Activated T-cell treated with anti-CD3 and anti-CD28 coated beads, Interleukin-2, amount 50 U/mL, for 24 hours (primary cell): Measurements from ENCODE around the gene MINK1.

Experiments
- DNase-seq: peaks from one replicate; pipeline ENCODE4 v3.0.0-alpha.2; 2020
- H3K27ac Mint-ChIP-seq: 2 replicates; pipeline ENCODE4 v1.8.0; 2020; ENCODE audit warnings: mild to moderate bottlenecking, mixed read lengths
- H3K27me3 Mint-ChIP-seq: 2 replicates; pipeline ENCODE4 v1.8.0; 2020; ENCODE audit warnings: mixed read lengths
- H3K36me3 Mint-ChIP-seq: 2 replicates; pipeline ENCODE4 v1.8.0; 2020; ENCODE audit warnings: low read depth, mixed read lengths
- H3K4me1 Mint-ChIP-seq: 2 replicates; pipeline ENCODE4 v1.8.0; 2020; ENCODE audit warnings: low read depth, mixed read lengths
- H3K4me3 Mint-ChIP-seq: 2 replicates; pipeline ENCODE4 v1.8.0; 2020; ENCODE audit warnings: mild to moderate bottlenecking, moderate library complexity, mixed read lengths
- H3K9me3 Mint-ChIP-seq: 2 replicates; pipeline ENCODE4 v1.8.0; 2020; ENCODE audit warnings: mixed read lengths

The MINK1 gene

DNA sequence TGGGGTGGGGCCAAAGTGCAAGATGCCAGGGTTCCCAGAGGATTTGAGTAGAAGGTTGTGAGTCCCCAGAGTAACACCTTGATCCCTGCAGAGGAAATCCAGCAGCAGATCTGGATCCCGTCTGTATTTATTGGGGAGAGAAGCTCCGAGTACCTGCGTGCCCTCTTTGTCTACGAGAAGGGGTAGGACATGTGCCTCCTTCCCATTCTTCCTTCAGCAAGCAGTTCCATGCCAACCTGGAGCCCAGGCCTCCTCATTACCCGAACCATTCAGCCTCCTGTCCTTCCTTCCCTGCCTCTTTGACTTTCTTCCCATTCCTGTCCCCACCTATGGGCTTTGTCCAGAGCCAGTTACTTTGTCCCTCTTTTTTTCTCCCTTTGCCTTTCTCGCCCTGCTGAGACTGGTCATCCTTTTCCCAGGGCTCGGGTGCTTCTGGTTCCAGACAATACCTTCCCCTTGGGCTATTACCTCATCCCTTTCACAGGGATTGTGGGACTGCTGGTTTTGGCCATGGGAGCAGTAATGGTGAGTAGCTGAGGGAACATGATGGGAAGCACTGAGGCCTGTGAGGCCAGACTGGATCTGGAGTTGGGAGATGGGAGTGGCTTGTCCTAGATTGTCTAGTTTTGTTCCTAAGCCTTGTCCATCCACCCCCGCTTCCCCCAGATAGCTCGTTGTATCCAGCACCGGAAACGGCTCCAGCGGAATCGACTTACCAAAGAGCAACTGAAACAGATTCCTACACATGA lies 109.8 kb downstream of the MINK1 start:
- Mint-ChIP-seq H3K4me1 (peaks cover 65% of the 10 kb centered on the region), H3K9me3 (no peaks in the 10 kb centered on the region), H3K27me3 (no peaks in the 10 kb centered on the region), H3K27ac (peak overlapping the region; percentile 98), H3K36me3 (peaks cover 94% of the 10 kb centered on the region), H3K4me3 (peak overlapping the region; percentile 94)
- no peak for DNase-seq

DNA sequence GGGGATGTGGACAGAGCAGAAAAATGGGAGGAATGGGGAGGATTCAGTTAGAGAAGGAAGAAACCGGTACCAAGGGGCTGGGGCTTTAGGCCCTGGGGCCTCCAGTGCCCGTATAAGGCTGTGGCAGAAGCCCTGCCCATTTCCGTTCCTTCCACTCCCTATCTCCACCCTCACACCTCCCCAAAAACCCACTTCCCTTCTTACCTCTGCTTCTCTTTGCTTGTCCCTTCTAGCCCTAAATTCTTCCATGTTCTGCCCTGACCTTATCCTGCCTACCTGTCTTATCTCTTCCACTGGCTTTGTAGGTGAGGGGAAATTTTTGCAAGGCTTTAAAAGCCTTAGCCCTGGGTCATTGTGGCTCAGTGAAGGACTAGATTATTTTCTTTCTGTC lies 111.0 kb downstream of the MINK1 start:
- DNase-seq, result no peak
- no peaks in the 10 kb centered on the region for H3K27me3 Mint-ChIP-seq
- no peaks in the 10 kb centered on the region for H3K9me3 Mint-ChIP-seq
- peaks cover 54% of the 10 kb centered on the region for H3K4me1 Mint-ChIP-seq
- peak overlapping the region; percentile 98 for H3K27ac Mint-ChIP-seq
- peak overlapping the region; percentile 94 for H3K4me3 Mint-ChIP-seq
- H3K36me3 Mint-ChIP-seq, result peaks cover 90% of the 10 kb centered on the region

DNA sequence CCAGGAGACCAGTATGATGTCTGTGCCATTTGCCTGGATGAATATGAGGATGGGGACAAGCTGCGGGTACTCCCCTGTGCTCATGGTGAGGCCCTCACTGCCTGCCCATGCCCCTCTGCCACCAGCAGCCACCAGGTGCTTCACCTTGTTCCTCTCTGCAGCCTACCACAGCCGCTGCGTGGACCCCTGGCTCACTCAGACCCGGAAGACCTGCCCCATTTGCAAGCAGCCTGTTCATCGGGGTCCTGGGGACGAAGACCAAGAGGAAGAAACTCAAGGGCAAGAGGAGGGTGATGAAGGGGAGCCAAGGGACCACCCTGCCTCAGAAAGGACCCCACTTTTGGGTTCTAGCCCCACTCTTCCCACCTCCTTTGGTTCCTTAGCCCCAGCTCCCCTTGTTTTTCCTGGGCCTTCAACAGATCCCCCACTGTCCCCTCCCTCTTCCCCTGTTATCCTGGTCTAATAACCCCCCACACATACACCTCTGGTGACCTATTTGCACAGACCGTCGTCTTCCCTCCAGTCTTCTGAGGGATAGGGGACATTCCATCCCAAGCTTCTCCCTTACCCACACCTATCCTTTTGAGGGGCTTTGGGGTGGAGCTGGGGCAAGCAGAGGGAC lies 111.5 kb downstream of the MINK1 start:
- Mint-ChIP-seq H3K27ac (peak overlapping the region; percentile 98), H3K4me1 (peaks cover 54% of the 10 kb centered on the region)

DNA sequence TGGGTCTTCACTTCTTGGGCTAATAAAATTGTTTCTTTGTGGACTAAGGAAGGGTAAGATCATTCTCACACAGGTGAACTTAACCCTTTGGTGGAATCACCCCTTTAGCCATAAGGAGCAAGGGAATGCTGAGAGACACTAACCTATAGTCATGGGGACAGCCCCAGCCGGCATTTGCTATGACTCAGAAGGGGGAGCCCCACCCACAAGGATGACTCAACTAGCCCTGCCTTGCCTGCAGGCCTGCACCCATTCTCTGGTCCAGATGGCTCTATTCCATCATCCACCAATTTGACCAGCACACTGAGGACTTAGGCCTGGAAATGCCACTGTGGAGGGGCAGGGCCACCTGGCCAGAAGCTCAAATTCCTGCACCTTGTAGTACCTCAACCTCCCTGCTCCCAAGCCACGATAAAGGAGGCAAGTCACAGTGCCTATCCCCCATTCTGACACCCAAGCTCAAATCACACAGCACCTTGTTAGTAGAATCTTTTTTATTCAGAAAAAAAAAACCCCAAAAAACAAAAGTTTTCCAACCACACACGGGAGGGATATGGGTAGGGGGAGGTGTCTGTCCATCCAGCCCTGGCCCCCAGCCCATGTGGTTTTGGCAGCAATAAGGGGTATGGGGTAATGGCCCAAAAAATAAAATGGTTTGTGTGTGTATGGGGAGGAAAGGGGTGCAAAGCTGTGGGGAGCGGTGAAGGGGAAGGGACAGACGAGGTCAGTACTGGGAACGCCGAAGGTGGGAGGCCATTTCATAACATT lies 112.2 kb downstream of the MINK1 start:
- H3K27ac Mint-ChIP-seq, result peak overlapping the region; percentile 98
- peaks cover 56% of the 10 kb centered on the region for H3K4me1 Mint-ChIP-seq
- H3K4me3 Mint-ChIP-seq, result peak overlapping the region; percentile 94
- H3K9me3 Mint-ChIP-seq, result no peaks in the 10 kb centered on the region
- peaks cover 84% of the 10 kb centered on the region for H3K36me3 Mint-ChIP-seq
- H3K27me3 Mint-ChIP-seq, result no peaks in the 10 kb centered on the region
- DNase-seq, result peak; percentile 89

More for the DNA sequence above, 111.5 kb downstream of the MINK1 start:
- H3K27me3 Mint-ChIP-seq, result no peaks in the 10 kb centered on the region
- peak; percentile 57 for DNase-seq
- H3K4me3 Mint-ChIP-seq, result peak overlapping the region; percentile 94
- H3K36me3 Mint-ChIP-seq, result peaks cover 85% of the 10 kb centered on the region
- no peaks in the 10 kb centered on the region for H3K9me3 Mint-ChIP-seq

DNA sequence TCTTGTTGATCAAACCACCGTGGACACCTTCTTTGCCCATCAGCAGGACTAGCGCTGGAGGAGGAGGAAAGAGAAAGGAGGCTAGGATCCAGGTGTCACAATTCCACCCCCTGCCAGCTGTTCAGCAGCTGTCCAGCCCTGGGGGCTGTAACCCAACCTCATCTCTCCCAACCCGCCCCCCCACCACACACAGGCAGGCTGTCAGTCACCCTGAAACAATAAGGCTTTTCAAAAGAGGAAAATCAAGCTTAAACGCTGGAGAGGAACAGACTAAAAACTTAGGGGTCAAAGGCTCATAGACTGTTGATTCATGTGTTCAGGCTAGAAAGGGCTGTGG lies 112.8 kb downstream of the MINK1 start:
- peaks cover 79% of the 10 kb centered on the region for H3K36me3 Mint-ChIP-seq
- DNase-seq, result no peak
- no peaks in the 10 kb centered on the region for H3K9me3 Mint-ChIP-seq
- H3K4me3 Mint-ChIP-seq, result peak overlapping the region; percentile 94
- H3K4me1 Mint-ChIP-seq, result peaks cover 62% of the 10 kb centered on the region
- no peaks in the 10 kb centered on the region for H3K27me3 Mint-ChIP-seq
- H3K27ac Mint-ChIP-seq, result peak overlapping the region; percentile 98

DNA sequence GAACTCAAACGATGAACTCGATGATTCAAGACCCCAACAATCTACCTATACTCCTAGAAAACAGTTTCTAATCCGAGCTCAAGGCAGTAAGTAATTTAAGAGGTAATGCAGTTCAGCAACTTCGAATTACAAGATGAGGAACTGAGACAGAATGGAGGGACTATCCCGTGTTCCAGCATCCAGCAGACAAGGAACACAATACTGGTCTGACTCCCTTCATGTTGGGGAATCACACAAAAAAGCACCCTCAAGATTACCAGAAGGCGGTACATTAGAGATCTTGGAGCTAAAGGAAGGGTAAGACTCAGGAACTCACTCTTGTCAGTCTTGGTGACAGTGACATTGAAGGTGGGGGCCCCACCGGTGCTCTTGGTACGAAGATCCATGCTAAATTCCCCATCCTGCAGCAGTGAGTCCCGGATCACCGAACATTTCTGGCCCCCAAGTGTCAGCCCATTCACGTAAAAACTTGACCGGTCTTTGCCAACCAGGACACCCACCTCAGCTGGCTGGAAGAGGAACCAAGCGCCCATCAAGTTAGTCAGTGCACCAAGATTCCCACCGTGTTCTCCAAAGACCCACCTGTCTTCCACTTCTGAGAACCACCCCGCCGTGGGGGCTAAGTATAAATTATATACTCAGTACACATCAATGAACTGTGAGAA lies 113.3 kb downstream of the MINK1 start:
- Mint-ChIP-seq H3K27ac (peak overlapping the region; percentile 98), H3K27me3 (no peaks in the 10 kb centered on the region), H3K36me3 (peaks cover 73% of the 10 kb centered on the region), H3K4me1 (peaks cover 63% of the 10 kb centered on the region), H3K9me3 (no peaks in the 10 kb centered on the region), H3K4me3 (peak overlapping the region; percentile 94)
- DNase-seq, result no peak

DNA sequence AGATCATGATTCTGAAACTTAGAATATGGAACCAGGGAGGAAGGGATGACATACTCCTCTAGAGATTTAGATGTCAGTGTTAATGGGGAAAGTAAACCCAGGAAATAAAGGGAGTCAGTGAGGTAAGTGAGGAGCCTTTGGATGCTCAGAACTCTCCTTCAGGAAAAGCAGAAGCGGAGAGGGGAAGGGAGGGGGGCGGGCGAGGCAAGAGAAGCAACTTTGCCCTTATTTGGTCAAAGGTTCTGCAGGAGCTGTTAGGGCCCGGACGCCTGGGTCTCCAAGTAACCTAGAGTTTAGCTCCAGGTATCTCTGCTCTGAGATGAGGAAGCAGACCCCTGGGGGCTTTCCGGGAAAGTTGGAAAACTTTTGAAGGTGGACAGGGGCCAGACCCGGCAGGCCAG lies 113.9 kb downstream of the MINK1 start:
- peaks cover 68% of the 10 kb centered on the region for H3K36me3 Mint-ChIP-seq
- H3K4me1 Mint-ChIP-seq, result peaks cover 60% of the 10 kb centered on the region
- no peak for DNase-seq

More for the DNA sequence above, 113.9 kb downstream of the MINK1 start:
- H3K27me3 Mint-ChIP-seq, result no peaks in the 10 kb centered on the region
- H3K9me3 Mint-ChIP-seq, result no peaks in the 10 kb centered on the region
- peak overlapping the region; percentile 98 for H3K27ac Mint-ChIP-seq
- peak overlapping the region; percentile 94 for H3K4me3 Mint-ChIP-seq
